Lower lobe of right lung (tissue), 2 donors: ENCODE measurements around the gene RILPL1. TPM values are rescaled to one million over a fixed set of nuclear protein-coding genes. Genes with fewer than 3 reads are reported as not detected.
"Not testable (repeated sequence)": the region's sequence is repeated elsewhere in the genome, so short reads cannot be mapped to it uniquely, and the experiment has no call there.

ENCODE experiments used
- ATAC-seq, 2 donors: fragments of 200-7000 bp; cut with Tn5 transposase; one replicate each; pipeline ENCODE4 v1.9.1; 2020 to 2022; ENCODE audit warnings: mild to moderate bottlenecking in 2 of 2, moderate library complexity in 2 of 2
- DNase-seq: peaks from one replicate; pipeline ENCODE4 v3.0.0-alpha.2; 2020
- H3K27ac ChIP-seq: fragments of 200-600 bp; one replicate; pipeline ENCODE4 v1.8.0; 2022
- H3K27me3 ChIP-seq: fragments of 200-600 bp; one replicate; pipeline ENCODE4 v1.8.0; 2022; ENCODE audit warnings: low read depth
- H3K36me3 ChIP-seq: fragments of 200-600 bp; one replicate; pipeline ENCODE4 v1.8.0; 2022; ENCODE audit warnings: mild to moderate bottlenecking
- H3K4me1 ChIP-seq: fragments of 200-600 bp; one replicate; pipeline ENCODE4 v1.8.0; 2022
- H3K4me3 ChIP-seq: fragments of 200-600 bp; one replicate; pipeline ENCODE4 v1.8.0; 2022; ENCODE audit warnings: mild to moderate bottlenecking
- H3K9me3 ChIP-seq: fragments of 200-600 bp; one replicate; pipeline ENCODE4 v1.8.0; 2022
- intact Hi-C: fragments of 100-400 bp; cut with DNase I; formaldehyde crosslinking; loops from one replicate; pipeline ENCODE4 v1.11.0; 2022
- microRNA-seq: library from miRNA; unstranded; fragments of <30 nt; microRNA quantifications from one replicate; pipeline ENCODE4 v1.2.0, GENCODE V29; 2020; ENCODE audit warnings: borderline number of aligned reads
- total RNA-seq: library from RNA; stranded (reverse); fragmentation: NEBNext Ultra II Directional; extraction: Animal tissue kit (Norgen Biotek cat#: 25700); gene quantifications from one replicate; pipeline ENCODE4 v1.2.1, GENCODE V29; 2021
- TF ChIP-seq, protein P1 (sequence below): fragments of 200-600 bp; IDR thresholded peaks from one replicate; pipeline ENCODE4 v1.8.0; 2022; ENCODE audit warnings: antibody characterized with exemption, mild to moderate bottlenecking
- donor health status: DM: no; HTN: yes; CAD: no; lungs with severe emphysema.

RILPL1 gene
- total RNA-seq, 1 donor from 2014 or later, result 14.4 TPM

DNA sequence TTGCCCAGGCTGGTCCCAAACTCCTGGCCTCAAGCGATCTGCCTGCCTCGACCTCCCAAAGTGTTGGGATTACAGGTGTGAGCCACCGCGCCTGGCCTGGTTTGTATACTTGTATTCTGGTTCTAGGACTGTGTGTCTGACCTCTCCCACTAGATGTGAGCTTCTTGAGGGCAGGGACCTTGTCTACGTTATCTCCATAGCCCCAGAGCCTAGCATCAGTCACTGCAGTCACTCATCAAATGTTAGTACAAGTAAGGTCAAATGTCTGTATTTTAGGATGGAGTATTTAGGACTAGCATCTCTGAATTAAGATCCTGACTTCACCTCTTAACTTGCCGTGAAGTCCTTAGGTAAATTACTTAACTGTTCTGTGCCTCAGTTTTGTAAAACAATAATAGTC, 99.9 kb downstream of the RILPL1 start:
- H3K27me3 ChIP-seq, result no peaks in the 10 kb centered on the region
- H3K4me1 ChIP-seq, result peaks cover 46% of the 10 kb centered on the region
- TF ChIP-seq, protein P1, sequence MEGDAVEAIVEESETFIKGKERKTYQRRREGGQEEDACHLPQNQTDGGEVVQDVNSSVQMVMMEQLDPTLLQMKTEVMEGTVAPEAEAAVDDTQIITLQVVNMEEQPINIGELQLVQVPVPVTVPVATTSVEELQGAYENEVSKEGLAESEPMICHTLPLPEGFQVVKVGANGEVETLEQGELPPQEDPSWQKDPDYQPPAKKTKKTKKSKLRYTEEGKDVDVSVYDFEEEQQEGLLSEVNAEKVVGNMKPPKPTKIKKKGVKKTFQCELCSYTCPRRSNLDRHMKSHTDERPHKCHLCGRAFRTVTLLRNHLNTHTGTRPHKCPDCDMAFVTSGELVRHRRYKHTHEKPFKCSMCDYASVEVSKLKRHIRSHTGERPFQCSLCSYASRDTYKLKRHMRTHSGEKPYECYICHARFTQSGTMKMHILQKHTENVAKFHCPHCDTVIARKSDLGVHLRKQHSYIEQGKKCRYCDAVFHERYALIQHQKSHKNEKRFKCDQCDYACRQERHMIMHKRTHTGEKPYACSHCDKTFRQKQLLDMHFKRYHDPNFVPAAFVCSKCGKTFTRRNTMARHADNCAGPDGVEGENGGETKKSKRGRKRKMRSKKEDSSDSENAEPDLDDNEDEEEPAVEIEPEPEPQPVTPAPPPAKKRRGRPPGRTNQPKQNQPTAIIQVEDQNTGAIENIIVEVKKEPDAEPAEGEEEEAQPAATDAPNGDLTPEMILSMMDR, result no peak
- DNase-seq (no peak), ATAC-seq (no peak)
- H3K36me3 ChIP-seq, result peaks cover 28% of the 10 kb centered on the region
- peak overlapping the region; percentile 96 for H3K4me3 ChIP-seq
- H3K27ac ChIP-seq, result peak overlapping the region; percentile 57
- intact Hi-C loops, result no loop called here
- H3K9me3 ChIP-seq, result no peaks in the 10 kb centered on the region

DNA sequence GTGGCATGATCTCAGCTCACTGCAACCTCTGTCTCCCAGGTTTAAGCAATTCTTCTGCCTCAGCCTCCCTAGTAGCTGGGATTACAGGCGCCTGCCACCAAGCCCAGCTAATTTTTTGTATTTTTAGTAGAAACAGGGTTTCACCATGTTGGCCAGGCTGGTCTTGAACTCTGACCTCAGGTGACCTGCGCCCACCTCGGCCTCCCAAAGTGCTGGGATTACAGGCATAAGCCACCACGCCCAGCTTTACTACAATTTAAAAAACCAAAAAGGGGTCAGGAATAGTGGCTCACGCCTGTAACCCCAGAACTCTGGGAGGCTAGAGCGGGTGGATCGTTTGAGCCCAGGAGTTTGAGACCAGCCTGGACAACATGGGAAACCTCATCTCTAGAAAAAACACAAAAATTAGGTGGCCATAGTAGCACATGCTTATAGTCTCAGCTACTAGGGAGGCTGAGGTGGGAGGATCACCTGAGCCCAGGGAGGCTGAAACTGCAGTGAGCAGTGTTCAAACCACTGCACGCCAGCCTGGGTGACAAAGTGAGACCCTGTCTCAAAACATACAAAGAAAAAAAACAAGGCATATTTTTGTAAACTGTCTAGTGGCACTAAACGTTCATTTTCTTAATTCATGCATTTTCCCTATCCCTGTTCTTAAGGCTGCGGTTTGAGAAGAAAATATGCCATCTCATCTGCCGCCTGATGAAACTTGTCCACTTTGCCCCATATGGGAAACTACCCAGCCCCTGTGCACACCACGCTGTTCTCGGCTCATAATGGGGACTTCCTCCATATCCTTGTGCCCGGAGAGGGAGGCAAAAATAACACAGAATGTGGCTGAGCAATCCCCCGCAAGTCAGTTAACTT, 101.3 kb downstream of the RILPL1 start:
- intact Hi-C loops, H3K27me3 ChIP-seq, H3K9me3 ChIP-seq: not testable (repeated sequence)
- ATAC-seq, result peak in 1 of 2 donors; percentile 26
- DNase-seq, result peak; percentile 65
- Histone ChIP-seq H3K4me1 (peaks cover 39% of the 10 kb centered on the region), H3K27ac (peak overlapping the region; percentile 57), H3K4me3 (peak overlapping the region; percentile 96), H3K36me3 (peaks cover 42% of the 10 kb centered on the region)

DNA sequence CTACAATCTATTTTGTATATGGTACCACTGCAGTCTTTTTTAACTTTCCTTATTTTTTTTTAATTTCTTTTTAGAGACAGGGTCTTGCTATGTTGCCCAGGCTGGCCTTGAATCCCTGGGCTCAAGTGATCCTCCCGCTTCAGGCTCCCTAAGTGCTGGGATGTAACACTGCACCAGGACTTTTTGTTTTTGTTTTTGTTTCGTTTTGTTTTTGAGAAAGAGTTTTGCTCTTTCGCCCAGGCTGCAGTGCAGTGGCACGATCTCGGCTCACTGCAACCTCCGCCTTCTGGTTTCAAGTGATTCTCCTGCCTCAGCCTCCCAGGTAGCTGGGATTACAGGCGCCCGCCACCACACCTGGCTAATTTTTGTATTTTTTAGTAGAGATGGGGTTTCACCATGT, 104.4 kb downstream of the RILPL1 start:
- H3K9me3 ChIP-seq, DNase-seq, ATAC-seq, H3K27me3 ChIP-seq, H3K4me3 ChIP-seq, intact Hi-C loops, H3K27ac ChIP-seq: not testable (repeated sequence)
- Histone ChIP-seq H3K36me3 (peaks cover 70% of the 10 kb centered on the region), H3K4me1 (peaks cover 19% of the 10 kb centered on the region)

- intact Hi-C loops, result no loop called here
- TF ChIP-seq, protein P1, result no peak
- Histone ChIP-seq H3K36me3 (peaks cover 75% of the 10 kb centered on the region), H3K4me1 (peaks cover 14% of the 10 kb centered on the region), H3K27me3 (no peaks in the 10 kb centered on the region), H3K4me3 (no peak overlapping the region), H3K27ac (no peak overlapping the region), H3K9me3 (no peaks in the 10 kb centered on the region)
- DNase-seq (no peak), ATAC-seq (no peak)
These were observed 104.9 kb downstream of the RILPL1 start for GRCh38 chr12:123428591-123428990.

DNA sequence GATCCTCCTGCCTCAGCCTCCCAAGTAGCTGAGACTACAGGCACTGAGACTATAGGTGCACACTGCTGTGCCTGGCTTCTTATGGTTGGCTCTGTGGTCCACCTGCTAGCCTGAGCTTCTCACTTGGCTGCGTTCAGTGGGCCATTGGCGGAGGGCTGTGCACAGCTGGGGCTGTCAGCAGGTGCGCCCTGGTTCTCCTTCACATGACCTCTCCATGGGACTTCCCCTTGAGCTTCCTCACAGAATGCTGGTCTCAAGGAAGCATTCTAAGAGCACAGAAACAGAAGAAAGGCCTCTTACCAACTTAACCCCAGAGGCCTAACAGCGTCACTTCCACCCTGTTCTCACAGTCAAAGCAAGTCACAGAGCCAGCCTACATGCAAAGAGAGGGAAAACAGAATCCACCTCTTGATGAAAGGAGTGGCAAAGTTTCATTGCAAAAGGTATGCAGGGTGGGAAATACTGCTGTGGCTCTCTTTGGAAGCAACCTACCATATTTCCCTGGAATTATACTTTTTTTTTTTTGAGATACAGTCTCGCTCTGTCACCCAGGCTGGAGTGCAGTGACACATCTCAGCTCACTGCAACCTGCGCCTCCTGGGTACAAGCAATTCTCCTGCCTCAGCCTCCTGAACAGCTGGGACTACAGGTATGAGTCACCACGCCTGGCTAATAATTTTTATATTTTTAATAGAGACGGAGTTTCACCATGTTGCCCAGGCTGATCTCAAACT, 106.3 kb downstream of the RILPL1 start:
- Histone ChIP-seq H3K4me3 (no peak overlapping the region), H3K9me3 (no peaks in the 10 kb centered on the region), H3K27ac (no peak overlapping the region), H3K36me3 (peaks cover 88% of the 10 kb centered on the region), H3K27me3 (no peaks in the 10 kb centered on the region), H3K4me1 (peaks cover 5% of the 10 kb centered on the region)
- intact Hi-C loops, result no loop called here
- DNase-seq, result no peak
- ATAC-seq, result peak; percentile 29 to 63
- TF ChIP-seq, protein P1, result no peak

DNA sequence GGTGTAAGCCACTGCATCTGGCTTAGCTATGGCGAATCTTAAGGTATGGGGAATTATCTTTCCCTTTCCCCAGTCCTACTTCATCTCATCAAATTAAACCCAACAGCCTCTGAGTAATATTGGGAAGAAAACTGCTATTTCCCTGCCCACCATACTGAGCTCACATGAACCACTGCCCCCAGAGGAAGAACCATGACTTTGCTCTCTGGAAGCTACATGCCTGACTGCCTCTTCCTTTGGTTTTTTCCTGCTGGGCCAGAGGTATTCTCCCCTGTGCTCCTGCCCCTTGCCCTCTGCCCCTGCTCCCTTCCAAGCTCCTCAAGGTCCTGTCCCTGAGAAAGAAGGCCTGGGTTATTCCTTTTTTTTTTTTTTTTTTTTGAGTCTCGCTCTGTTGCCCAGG, 112.2 kb downstream of the RILPL1 start:
- TF ChIP-seq, protein P1, result no peak

More for the DNA sequence above, 112.2 kb downstream of the RILPL1 start:
- no peak for DNase-seq
- intact Hi-C loops, result no loop called here
- Histone ChIP-seq H3K4me1 (no peaks in the 10 kb centered on the region), H3K36me3 (peaks cover 95% of the 10 kb centered on the region), H3K27me3 (no peaks in the 10 kb centered on the region), H3K27ac (no peak overlapping the region), H3K9me3 (no peaks in the 10 kb centered on the region), H3K4me3 (no peak overlapping the region)
- no peak for ATAC-seq

Small RNAs within 50 kb of the gene (microRNA-seq; reads per million reads assigned to microRNA genes)
- not detected for gene MIR3908

Other genes with a start within 250 kb of the RILPL1 start
- gene SBNO1, start 168.9 kb downstream of the RILPL1 start, total RNA-seq, result 28.2 TPM
- gene KMT5A, start 149.6 kb downstream of the RILPL1 start, total RNA-seq, result 41.7 TPM
- gene RILPL2, start 97.0 kb downstream of the RILPL1 start, total RNA-seq, result 18.6 TPM
- gene SNRNP35, start 75.6 kb downstream of the RILPL1 start, total RNA-seq, result 23.3 TPM
- 195 TPM for gene TMED2, start 50.8 kb upstream of the RILPL1 start, total RNA-seq
- gene DDX55, start 68.4 kb upstream of the RILPL1 start, total RNA-seq, result 20.5 TPM
- 41.4 TPM for gene EIF2B1, start 100.0 kb upstream of the RILPL1 start, total RNA-seq
- gene GTF2H3, start 100.1 kb upstream of the RILPL1 start, total RNA-seq, result 25.5 TPM
- 14.5 TPM for gene TCTN2, start 137.4 kb upstream of the RILPL1 start, total RNA-seq
- 26.4 TPM for gene ATP6V0A2, start 178.6 kb upstream of the RILPL1 start, total RNA-seq
- gene DNAH10, start 228.6 kb upstream of the RILPL1 start, total RNA-seq, result 10.1 TPM